MM.1S (cell line): ENCODE results near the gene ARF1.

Experiments
- CTCF ChIP-seq: fragments of 300-600 bp; sonication (generic); IDR thresholded peaks from 2 replicates; pipeline ENCODE4 v1.5.1; 2016; ENCODE audit warnings: antibody characterized with exemption, low read length, mixed read lengths
- EZH2 ChIP-seq: fragments of 300-600 bp; sonication (generic); optimal IDR thresholded peaks from 2 replicates; pipeline ENCODE3; 2017; ENCODE audit warnings: low read depth, mild to moderate bottlenecking, antibody characterized with exemption, low read length, mixed read lengths

- no peak for TF ChIP-seq CTCF
- no peak for TF ChIP-seq EZH2
These were observed 6.7 kb upstream of the ARF1 start for GRCh38 chr1:228075801-228076271.
